ENCODE data around the gene CCDC97.

GRCh38 chr19:41320185-41320518 is 10.2 kb downstream of the CCDC97 start:
- TF ChIP-seq CTCF (IDR thresholded peaks at IDR 0.05) (no peak), POLR2A (IDR thresholded peaks at IDR 0.05) (no peak)
